Hepatocyte (in vitro differentiated cells): ENCODE measurements around the gene NUDC.

Experiments
- EZH2 ChIP-seq: fragments of 200-600 bp; sonication (generic); IDR thresholded peaks from 2 replicates; pipeline ENCODE4 v1.6.1; 2016; ENCODE audit warnings: antibody characterized with exemption, mild to moderate bottlenecking, borderline replicate concordance
- TF ChIP-seq, protein P1 (sequence below): fragments of 200-600 bp; sonication (generic); IDR thresholded peaks from 2 replicates; pipeline ENCODE4 v1.5.1; 2016; ENCODE audit warnings: antibody characterized with exemption, mild to moderate bottlenecking; ENCODE audit not compliant: poor library complexity

GRCh38 chr1:26984291-26984690 is 62.7 kb downstream of the NUDC start:
- TF ChIP-seq, protein P1, sequence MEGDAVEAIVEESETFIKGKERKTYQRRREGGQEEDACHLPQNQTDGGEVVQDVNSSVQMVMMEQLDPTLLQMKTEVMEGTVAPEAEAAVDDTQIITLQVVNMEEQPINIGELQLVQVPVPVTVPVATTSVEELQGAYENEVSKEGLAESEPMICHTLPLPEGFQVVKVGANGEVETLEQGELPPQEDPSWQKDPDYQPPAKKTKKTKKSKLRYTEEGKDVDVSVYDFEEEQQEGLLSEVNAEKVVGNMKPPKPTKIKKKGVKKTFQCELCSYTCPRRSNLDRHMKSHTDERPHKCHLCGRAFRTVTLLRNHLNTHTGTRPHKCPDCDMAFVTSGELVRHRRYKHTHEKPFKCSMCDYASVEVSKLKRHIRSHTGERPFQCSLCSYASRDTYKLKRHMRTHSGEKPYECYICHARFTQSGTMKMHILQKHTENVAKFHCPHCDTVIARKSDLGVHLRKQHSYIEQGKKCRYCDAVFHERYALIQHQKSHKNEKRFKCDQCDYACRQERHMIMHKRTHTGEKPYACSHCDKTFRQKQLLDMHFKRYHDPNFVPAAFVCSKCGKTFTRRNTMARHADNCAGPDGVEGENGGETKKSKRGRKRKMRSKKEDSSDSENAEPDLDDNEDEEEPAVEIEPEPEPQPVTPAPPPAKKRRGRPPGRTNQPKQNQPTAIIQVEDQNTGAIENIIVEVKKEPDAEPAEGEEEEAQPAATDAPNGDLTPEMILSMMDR, result no peak
- no peak for TF ChIP-seq EZH2
